Activated T-cell treated with anti-CD3 and anti-CD28 coated beads, Interleukin-2, amount 50 U/mL, for 1 hour (primary cell): Measurements from ENCODE around the gene TRIP10.
"Not testable (repeated sequence)": the region's sequence is repeated elsewhere in the genome, so short reads cannot be mapped to it uniquely, and the experiment has no call there.

Experiments used
- DNase-seq: peaks from one replicate; pipeline ENCODE4 v3.0.0-alpha.2; 2020

TRIP10 gene

GRCh38 chr19:6771648-6772027 is 32.2 kb downstream of the TRIP10 start:
- not testable (repeated sequence) for DNase-seq

- DNase-seq: peak; percentile 78
These were observed 32.8 kb downstream of the TRIP10 start, which contains the start of gene VAV1 for GRCh38 chr19:6772028-6772865. Gene VAV1, plus strand, starts transcription at chr19:6772708. Its CDS starts 100 bp downstream, at chr19:6772808.

- DNase-seq: no peak
These were observed 33.4 kb downstream of the TRIP10 start for GRCh38 chr19:6772866-6773322.

- peak; percentile 56 for DNase-seq
These were observed 33.9 kb downstream of the TRIP10 start for GRCh38 chr19:6773323-6773931.

- no peak for DNase-seq
These were observed 35.6 kb downstream of the TRIP10 start for GRCh38 chr19:6774821-6775707.

- not testable (repeated sequence) for DNase-seq
These were observed 36.6 kb downstream of the TRIP10 start for GRCh38 chr19:6776045-6776444.

- DNase-seq: no peak
These were observed 37.5 kb downstream of the TRIP10 start for GRCh38 chr19:6776999-6777398.

GRCh38 chr19:6777434-6777833 is 38.0 kb downstream of the TRIP10 start:
- DNase-seq: no peak

- no peak for DNase-seq
These were observed 38.9 kb downstream of the TRIP10 start for GRCh38 chr19:6778386-6778785.

- no peak for DNase-seq
These were observed 39.7 kb downstream of the TRIP10 start for GRCh38 chr19:6779206-6779605.

GRCh38 chr19:6787393-6787792 is 47.9 kb downstream of the TRIP10 start:
- no peak for DNase-seq

- DNase-seq: no peak
These were observed 49.4 kb downstream of the TRIP10 start for GRCh38 chr19:6788896-6789295.

- no peak for DNase-seq
These were observed 51.0 kb downstream of the TRIP10 start for GRCh38 chr19:6790194-6791128.

GRCh38 chr19:6791237-6791636 is 51.8 kb downstream of the TRIP10 start:
- DNase-seq: no peak

- DNase-seq: no peak
These were observed 53.9 kb downstream of the TRIP10 start for GRCh38 chr19:6793411-6793810.

GRCh38 chr19:6793973-6794372 is 54.5 kb downstream of the TRIP10 start:
- DNase-seq: no peak

GRCh38 chr19:6794686-6795431 is 55.4 kb downstream of the TRIP10 start:
- DNase-seq: no peak

- no peak for DNase-seq
These were observed 56.8 kb downstream of the TRIP10 start for GRCh38 chr19:6796278-6796677.

- DNase-seq: no peak
These were observed 58.2 kb downstream of the TRIP10 start for GRCh38 chr19:6797646-6798045.

- DNase-seq: not testable (repeated sequence)
These were observed 60.8 kb downstream of the TRIP10 start for GRCh38 chr19:6800160-6800790.

GRCh38 chr19:6800991-6801484 is 61.6 kb downstream of the TRIP10 start:
- peak; percentile 29 for DNase-seq
